ENCODE data around the gene NELL1.

DNA sequence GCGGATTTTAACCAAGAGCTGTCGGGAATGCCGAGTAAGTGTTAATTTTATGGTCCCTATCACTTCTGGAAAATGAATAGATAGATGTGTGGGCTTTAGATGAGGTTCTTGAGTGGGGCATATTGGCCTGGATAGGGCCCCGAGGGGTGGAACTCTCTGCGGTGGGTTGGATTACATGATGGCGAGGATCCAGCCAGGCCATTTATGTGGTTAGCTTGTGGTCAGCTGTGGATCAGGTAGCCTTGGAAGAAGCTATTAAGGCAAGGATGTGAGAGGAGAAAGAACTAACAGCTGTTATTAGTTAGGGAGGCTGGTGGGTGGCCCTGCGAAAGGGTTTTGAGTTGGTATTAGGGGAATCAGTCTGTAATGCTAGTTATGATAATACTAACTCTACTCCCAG, 268.4 kb downstream of the NELL1 start:
- no peak for TF ChIP-seq POLR2AphosphoS5 (IDR thresholded peaks at IDR 0.05)
- TF ChIP-seq, protein P1, sequence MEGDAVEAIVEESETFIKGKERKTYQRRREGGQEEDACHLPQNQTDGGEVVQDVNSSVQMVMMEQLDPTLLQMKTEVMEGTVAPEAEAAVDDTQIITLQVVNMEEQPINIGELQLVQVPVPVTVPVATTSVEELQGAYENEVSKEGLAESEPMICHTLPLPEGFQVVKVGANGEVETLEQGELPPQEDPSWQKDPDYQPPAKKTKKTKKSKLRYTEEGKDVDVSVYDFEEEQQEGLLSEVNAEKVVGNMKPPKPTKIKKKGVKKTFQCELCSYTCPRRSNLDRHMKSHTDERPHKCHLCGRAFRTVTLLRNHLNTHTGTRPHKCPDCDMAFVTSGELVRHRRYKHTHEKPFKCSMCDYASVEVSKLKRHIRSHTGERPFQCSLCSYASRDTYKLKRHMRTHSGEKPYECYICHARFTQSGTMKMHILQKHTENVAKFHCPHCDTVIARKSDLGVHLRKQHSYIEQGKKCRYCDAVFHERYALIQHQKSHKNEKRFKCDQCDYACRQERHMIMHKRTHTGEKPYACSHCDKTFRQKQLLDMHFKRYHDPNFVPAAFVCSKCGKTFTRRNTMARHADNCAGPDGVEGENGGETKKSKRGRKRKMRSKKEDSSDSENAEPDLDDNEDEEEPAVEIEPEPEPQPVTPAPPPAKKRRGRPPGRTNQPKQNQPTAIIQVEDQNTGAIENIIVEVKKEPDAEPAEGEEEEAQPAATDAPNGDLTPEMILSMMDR (IDR thresholded peaks at IDR 0.05 in 8 of 11, conservative IDR thresholded peaks at IDR 0.05 in 3 of 11) = no peak

All from spleen (tissue), 7 donors.